Colonic mucosa (tissue), 4 donors: Measurements from ENCODE around the gene THRB. TPM values are rescaled to one million over a fixed set of nuclear protein-coding genes. Genes with fewer than 3 reads are reported as not detected.

Source experiments
- DNase-seq: peaks from one replicate; pipeline ENCODE4 v3.0.0-alpha.2; 2020
- H3K27ac ChIP-seq: fragments of 200-600 bp; one replicate; pipeline ENCODE4 v1.8.0; 2021
- H3K27me3 ChIP-seq: fragments of 200-600 bp; one replicate; pipeline ENCODE4 v1.8.0; 2021
- H3K36me3 ChIP-seq: fragments of 200-600 bp; one replicate; pipeline ENCODE4 v1.8.0; 2021
- H3K4me1 ChIP-seq: fragments of 200-600 bp; one replicate; pipeline ENCODE4 v1.8.0; 2021; ENCODE audit warnings: mild to moderate bottlenecking
- H3K4me3 ChIP-seq: fragments of 200-600 bp; one replicate; pipeline ENCODE4 v1.8.0; 2021
- H3K9ac ChIP-seq, 2 donors: one replicate each; pipeline ENCODE4 v1.7.0; 2013; ENCODE audit warnings: control low read depth in 2 of 2, low read depth in 2 of 2, low read length in 2 of 2
- H3K9me3 ChIP-seq: fragments of 200-600 bp; one replicate; pipeline ENCODE4 v1.8.0; 2021
- intact Hi-C: fragments of 100-400 bp; cut with DNase I; formaldehyde crosslinking; loops from one replicate; pipeline ENCODE4 v1.14.1; 2022
- total RNA-seq, 2 donors: library from RNA; stranded (reverse); fragmentation: NEBNext Ultra II Directional in 1 of 2; extraction: Animal tissue kit (Norgen Biotek cat#: 25700) in 1 of 2; gene quantifications; one replicate each; pipeline ENCODE4 v1.2.1, GENCODE V29; 2021
- TF ChIP-seq, protein P1 (sequence below): fragments of 200-600 bp; IDR thresholded peaks from one replicate; pipeline ENCODE4 v1.8.0; 2022; ENCODE audit warnings: antibody characterized with exemption, mild to moderate bottlenecking
- donor health status: healthy.
- donor health status: DM: no; HTN: no; CAD: no.
- donor health status: DM: no; HTN: no; CAD: no.

The THRB gene
- total RNA-seq, 2 donors from 2014 or later: 23.3 to 27.6 TPM

- no peak for DNase-seq
- no peaks in the 10 kb centered on the region for H3K4me1 ChIP-seq
- intact Hi-C loops: no loop called here
These were observed 12.4 kb downstream of the THRB start for GRCh38 chr3:24482096-24482705.

GRCh38 chr3:24481193-24481592 is 13.5 kb downstream of the THRB start:
- DNase-seq: no peak
- Histone ChIP-seq H3K9ac (no peak overlapping the region), H3K36me3 (no peaks in the 10 kb centered on the region), H3K27me3 (no peaks in the 10 kb centered on the region), H3K27ac (no peak overlapping the region), H3K4me1 (no peaks in the 10 kb centered on the region), H3K9me3 (no peaks in the 10 kb centered on the region), H3K4me3 (no peak overlapping the region)
- intact Hi-C loops: no loop called here
- TF ChIP-seq, protein P1, sequence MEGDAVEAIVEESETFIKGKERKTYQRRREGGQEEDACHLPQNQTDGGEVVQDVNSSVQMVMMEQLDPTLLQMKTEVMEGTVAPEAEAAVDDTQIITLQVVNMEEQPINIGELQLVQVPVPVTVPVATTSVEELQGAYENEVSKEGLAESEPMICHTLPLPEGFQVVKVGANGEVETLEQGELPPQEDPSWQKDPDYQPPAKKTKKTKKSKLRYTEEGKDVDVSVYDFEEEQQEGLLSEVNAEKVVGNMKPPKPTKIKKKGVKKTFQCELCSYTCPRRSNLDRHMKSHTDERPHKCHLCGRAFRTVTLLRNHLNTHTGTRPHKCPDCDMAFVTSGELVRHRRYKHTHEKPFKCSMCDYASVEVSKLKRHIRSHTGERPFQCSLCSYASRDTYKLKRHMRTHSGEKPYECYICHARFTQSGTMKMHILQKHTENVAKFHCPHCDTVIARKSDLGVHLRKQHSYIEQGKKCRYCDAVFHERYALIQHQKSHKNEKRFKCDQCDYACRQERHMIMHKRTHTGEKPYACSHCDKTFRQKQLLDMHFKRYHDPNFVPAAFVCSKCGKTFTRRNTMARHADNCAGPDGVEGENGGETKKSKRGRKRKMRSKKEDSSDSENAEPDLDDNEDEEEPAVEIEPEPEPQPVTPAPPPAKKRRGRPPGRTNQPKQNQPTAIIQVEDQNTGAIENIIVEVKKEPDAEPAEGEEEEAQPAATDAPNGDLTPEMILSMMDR: no peak

More at GRCh38 chr3:24482096-24482705, 12.4 kb downstream of the THRB start:
- Histone ChIP-seq H3K27me3 (no peaks in the 10 kb centered on the region), H3K4me3 (no peak overlapping the region), H3K27ac (no peak overlapping the region), H3K9me3 (no peaks in the 10 kb centered on the region), H3K9ac (no peak overlapping the region), H3K36me3 (no peaks in the 10 kb centered on the region)
- TF ChIP-seq, protein P1: no peak

- no peak for DNase-seq
- H3K4me1 ChIP-seq: no peaks in the 10 kb centered on the region
- intact Hi-C loops: no loop called here
These were observed 14.2 kb downstream of the THRB start for GRCh38 chr3:24480497-24480896.

GRCh38 chr3:24479816-24480215 is 14.8 kb downstream of the THRB start:
- TF ChIP-seq, protein P1: no peak
- Histone ChIP-seq H3K9me3 (no peaks in the 10 kb centered on the region), H3K4me3 (no peak overlapping the region), H3K27ac (no peak overlapping the region), H3K4me1 (no peaks in the 10 kb centered on the region), H3K27me3 (no peaks in the 10 kb centered on the region), H3K9ac (no peak overlapping the region), H3K36me3 (no peaks in the 10 kb centered on the region)
- no peak for DNase-seq
- intact Hi-C loops: no loop called here

More at GRCh38 chr3:24480497-24480896, 14.2 kb downstream of the THRB start:
- Histone ChIP-seq H3K4me3 (no peak overlapping the region), H3K36me3 (no peaks in the 10 kb centered on the region), H3K9me3 (no peaks in the 10 kb centered on the region), H3K9ac (no peak overlapping the region), H3K27me3 (no peaks in the 10 kb centered on the region), H3K27ac (no peak overlapping the region)
- TF ChIP-seq, protein P1: no peak

- H3K4me3 ChIP-seq: no peak overlapping the region
- H3K27me3 ChIP-seq: no peaks in the 10 kb centered on the region
- H3K9me3 ChIP-seq: no peaks in the 10 kb centered on the region
- intact Hi-C loops: no loop called here
- no peaks in the 10 kb centered on the region for H3K4me1 ChIP-seq
- H3K27ac ChIP-seq: no peak overlapping the region
- H3K36me3 ChIP-seq: no peaks in the 10 kb centered on the region
- no peak for DNase-seq
- TF ChIP-seq, protein P1: no peak
- H3K9ac ChIP-seq: no peak overlapping the region
These were observed 17.6 kb downstream of the THRB start for GRCh38 chr3:24476871-24477656.
